HEK293 (cell line): ENCODE measurements around the gene SERPINB5.
A peak's percentile ranks its signal among the peaks of the same experiment; 100 is the strongest.

Source experiments
- CTCF ChIA-PET: fragments of 350-600 bp; formaldehyde crosslinking; extraction: SDS; loops from one replicate; lab custom pipeline; 2021; ENCODE audit warnings: antibody characterized with exemption; lab: Yijun Ruan, JAX
- POLR2A ChIA-PET: fragments of 300-600 bp; formaldehyde crosslinking; extraction: SDS; loops from one replicate; lab custom pipeline; 2020; ENCODE audit warnings: antibody characterized with exemption, inconsistent platforms; lab: Yijun Ruan, JAX
- H3K27ac ChIP-seq: fragments of 200-500 bp; sonication (Bioruptor generic); 2 replicates; pipeline ENCODE4 v1.5.1; 2014; ENCODE audit warnings: low read depth, low read length, control low read depth, inconsistent platforms; ENCODE audit errors: extremely low read depth
- H3K36me3 ChIP-seq, 2 experiments: fragments of 200-500 bp in 1 of 2; sonication (Bioruptor generic) in 1 of 2; 1 replicate in 1 of 2; 2 replicates in 1 of 2; pipeline ENCODE4 v1.5.1; 2014 to 2017; ENCODE audit warnings: inconsistent platforms in 2 of 2, low read length in 2 of 2; ENCODE audit not compliant: control insufficient read depth in 2 of 2, insufficient read depth in 1 of 2
- H3K4me1 ChIP-seq: fragments of 200-500 bp; sonication (Bioruptor generic); 2 replicates; pipeline ENCODE4 v1.5.1; 2014; ENCODE audit warnings: mild to moderate bottlenecking, low read length, inconsistent platforms; ENCODE audit not compliant: control insufficient read depth, insufficient read depth
- H3K4me3 ChIP-seq: 2 replicates; pipeline ENCODE4 v1.5.1; 2011; ENCODE audit warnings: low read depth, mild to moderate bottlenecking, control low read depth, low read length, moderate library complexity
- H3K9me3 ChIP-seq: fragments of 200-500 bp; sonication (Bioruptor generic); 2 replicates; pipeline ENCODE4 v1.5.1; 2014; ENCODE audit warnings: low read depth, low read length, inconsistent platforms; ENCODE audit not compliant: control insufficient read depth, insufficient read depth
- GFI1B ChIP-seq: fragments of 450-650 bp; formaldehyde crosslinking; IDR thresholded peaks from 2 replicates; pipeline ENCODE4 v1.5.1; 2016; ENCODE audit warnings: missing biosample characterization, missing genetic modification characterization
- OVOL3 ChIP-seq: fragments of 450-650 bp; formaldehyde crosslinking; IDR thresholded peaks from 2 replicates; pipeline ENCODE4 v1.5.1; 2016; ENCODE audit warnings: missing biosample characterization, missing genetic modification characterization
- SCRT2 ChIP-seq: fragments of 450-650 bp; formaldehyde crosslinking; IDR thresholded peaks from 2 replicates; pipeline ENCODE4 v1.5.1; 2016; ENCODE audit warnings: missing biosample characterization, missing genetic modification characterization
- YY2 ChIP-seq: fragments of 450-650 bp; formaldehyde crosslinking; IDR thresholded peaks from 2 replicates; pipeline ENCODE4 v1.5.1; 2016; ENCODE audit warnings: missing biosample characterization, missing genetic modification characterization
- ZNF175 ChIP-seq: fragments of 450-650 bp; formaldehyde crosslinking; IDR thresholded peaks from 2 replicates; pipeline ENCODE4 v1.5.1; 2016; ENCODE audit warnings: missing biosample characterization, missing genetic modification characterization
- ZNF266 ChIP-seq: fragments of 450-650 bp; formaldehyde crosslinking; IDR thresholded peaks from 2 replicates; pipeline ENCODE4 v1.5.1; 2016; ENCODE audit warnings: missing biosample characterization, missing genetic modification characterization, low read depth
- ZNF555 ChIP-seq: fragments of 450-650 bp; formaldehyde crosslinking; conservative IDR thresholded peaks from 2 replicates; pipeline ENCODE4 v1.5.1; 2017; ENCODE audit warnings: missing biosample characterization, mild to moderate bottlenecking, missing genetic modification characterization, inconsistent platforms
- ZNF610 ChIP-seq: fragments of 450-650 bp; formaldehyde crosslinking; IDR thresholded peaks from 2 replicates; pipeline ENCODE4 v1.5.1; 2016; ENCODE audit warnings: missing biosample characterization, missing genetic modification characterization, borderline replicate concordance
- ZNF629 ChIP-seq: fragments of 450-650 bp; formaldehyde crosslinking; IDR thresholded peaks from 2 replicates; pipeline ENCODE4 v1.5.1; 2017; ENCODE audit warnings: missing biosample characterization, missing genetic modification characterization
- ZNF658 ChIP-seq: fragments of 450-650 bp; formaldehyde crosslinking; IDR thresholded peaks from 2 replicates; pipeline ENCODE4; 2016; ENCODE audit warnings: missing biosample characterization, missing genetic modification characterization
- ZNF776 ChIP-seq: fragments of 450-650 bp; formaldehyde crosslinking; IDR thresholded peaks from 2 replicates; pipeline ENCODE4 v1.5.0; 2017; ENCODE audit warnings: missing biosample characterization, missing genetic modification characterization, borderline replicate concordance
- ZSCAN30 ChIP-seq: fragments of 450-650 bp; IDR thresholded peaks from 2 replicates; pipeline ENCODE4 v1.5.1; 2018; ENCODE audit warnings: missing biosample characterization, mild to moderate bottlenecking, missing genetic modification characterization, moderate library complexity
- TF ChIP-seq, protein P1 (sequence below): fragments of 450-650 bp; formaldehyde crosslinking; IDR thresholded peaks from 2 replicates; pipeline ENCODE4 v1.5.1; 2016; ENCODE audit warnings: missing biosample characterization, missing genetic modification characterization
- TF ChIP-seq, protein P2 (sequence below): fragments of 450-650 bp; formaldehyde crosslinking; IDR thresholded peaks from 2 replicates; pipeline ENCODE4 v1.5.1; 2017; ENCODE audit warnings: missing biosample characterization, missing genetic modification characterization
- TF ChIP-seq, protein P3 (sequence below): fragments of 450-650 bp; formaldehyde crosslinking; IDR thresholded peaks from 2 replicates; pipeline ENCODE4 v1.5.1; 2017; ENCODE audit warnings: missing biosample characterization, missing genetic modification characterization
- TF ChIP-seq, protein P4 (sequence below): fragments of 450-650 bp; formaldehyde crosslinking; IDR thresholded peaks from 2 replicates; pipeline ENCODE4 v1.5.1; 2016; ENCODE audit warnings: missing biosample characterization, missing genetic modification characterization, borderline replicate concordance

SERPINB5 gene

DNA sequence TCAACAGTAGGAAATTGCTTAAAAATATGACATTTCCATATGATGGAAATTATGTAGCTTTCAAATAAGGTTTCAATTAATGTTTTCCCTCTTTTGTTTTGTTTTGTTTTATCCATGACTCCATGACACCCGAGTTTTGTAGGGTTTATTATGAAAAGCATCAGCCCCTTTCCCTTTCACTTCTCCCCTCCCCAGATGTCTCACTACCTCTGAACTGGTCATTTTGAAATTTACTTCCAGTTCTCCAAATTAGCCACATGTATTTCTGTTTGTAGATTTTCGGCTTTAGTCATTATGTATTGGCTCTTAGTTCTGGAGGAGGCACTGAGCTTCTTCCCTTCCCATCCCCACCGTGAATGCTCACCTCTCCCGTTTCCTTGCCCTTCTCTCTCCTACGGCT, 35.9 kb upstream of the SERPINB5 start (continued):
- TF ChIP-seq, protein P1, sequence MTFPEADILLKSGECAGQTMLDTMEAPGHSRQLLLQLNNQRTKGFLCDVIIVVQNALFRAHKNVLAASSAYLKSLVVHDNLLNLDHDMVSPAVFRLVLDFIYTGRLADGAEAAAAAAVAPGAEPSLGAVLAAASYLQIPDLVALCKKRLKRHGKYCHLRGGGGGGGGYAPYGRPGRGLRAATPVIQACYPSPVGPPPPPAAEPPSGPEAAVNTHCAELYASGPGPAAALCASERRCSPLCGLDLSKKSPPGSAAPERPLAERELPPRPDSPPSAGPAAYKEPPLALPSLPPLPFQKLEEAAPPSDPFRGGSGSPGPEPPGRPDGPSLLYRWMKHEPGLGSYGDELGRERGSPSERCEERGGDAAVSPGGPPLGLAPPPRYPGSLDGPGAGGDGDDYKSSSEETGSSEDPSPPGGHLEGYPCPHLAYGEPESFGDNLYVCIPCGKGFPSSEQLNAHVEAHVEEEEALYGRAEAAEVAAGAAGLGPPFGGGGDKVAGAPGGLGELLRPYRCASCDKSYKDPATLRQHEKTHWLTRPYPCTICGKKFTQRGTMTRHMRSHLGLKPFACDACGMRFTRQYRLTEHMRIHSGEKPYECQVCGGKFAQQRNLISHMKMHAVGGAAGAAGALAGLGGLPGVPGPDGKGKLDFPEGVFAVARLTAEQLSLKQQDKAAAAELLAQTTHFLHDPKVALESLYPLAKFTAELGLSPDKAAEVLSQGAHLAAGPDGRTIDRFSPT, result no peak

DNA sequence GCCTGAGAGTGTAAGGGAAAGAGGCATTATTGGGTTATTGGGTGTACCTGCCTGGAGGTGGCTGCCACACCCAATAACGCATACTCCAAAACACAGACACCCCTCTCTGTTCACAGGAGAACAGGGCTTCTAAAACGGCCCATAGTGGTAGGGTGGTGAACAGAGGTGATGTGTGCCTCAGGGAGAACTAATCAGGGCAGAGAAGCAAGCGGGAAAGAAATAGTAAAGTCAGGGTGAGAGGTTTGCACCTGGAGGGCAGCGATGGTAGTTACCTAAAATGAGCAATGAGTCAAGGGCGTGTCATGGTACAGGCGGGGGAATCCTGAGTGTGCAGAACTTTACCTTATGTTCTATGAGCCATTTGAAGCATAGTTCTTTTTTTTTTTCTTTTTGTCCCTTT, 32.9 kb upstream of the SERPINB5 start:
- Histone ChIP-seq H3K9me3 (no peaks in the 10 kb centered on the region), H3K36me3 (no peaks in the 10 kb centered on the region), H3K27ac (no peak overlapping the region), H3K4me3 (no peak overlapping the region), H3K4me1 (no peaks in the 10 kb centered on the region)
- ChIA-PET POLR2A (no interaction called here), CTCF (interaction anchor here (0.6 to 1.2 kb wide), 5 partner anchors 102 to 739 kb away, joined by 3 to 4 read pairs (median 3); no protein-coding TSS in a partner anchor)
- TF ChIP-seq OVOL3 (tag by site-specific recombination) (no peak), YY2 (tag by site-specific recombination) (no peak), ZNF776 (tag by site-specific recombination) (no peak), ZSCAN30 (tag by site-specific recombination) (no peak), ZNF266 (no peak), ZNF610 (tag by site-specific recombination) (no peak)
- TF ChIP-seq, protein P2, sequence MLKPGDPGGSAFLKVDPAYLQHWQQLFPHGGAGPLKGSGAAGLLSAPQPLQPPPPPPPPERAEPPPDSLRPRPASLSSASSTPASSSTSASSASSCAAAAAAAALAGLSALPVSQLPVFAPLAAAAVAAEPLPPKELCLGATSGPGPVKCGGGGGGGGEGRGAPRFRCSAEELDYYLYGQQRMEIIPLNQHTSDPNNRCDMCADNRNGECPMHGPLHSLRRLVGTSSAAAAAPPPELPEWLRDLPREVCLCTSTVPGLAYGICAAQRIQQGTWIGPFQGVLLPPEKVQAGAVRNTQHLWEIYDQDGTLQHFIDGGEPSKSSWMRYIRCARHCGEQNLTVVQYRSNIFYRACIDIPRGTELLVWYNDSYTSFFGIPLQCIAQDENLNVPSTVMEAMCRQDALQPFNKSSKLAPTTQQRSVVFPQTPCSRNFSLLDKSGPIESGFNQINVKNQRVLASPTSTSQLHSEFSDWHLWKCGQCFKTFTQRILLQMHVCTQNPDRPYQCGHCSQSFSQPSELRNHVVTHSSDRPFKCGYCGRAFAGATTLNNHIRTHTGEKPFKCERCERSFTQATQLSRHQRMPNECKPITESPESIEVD (tag by site-specific recombination), result no peak
- TF ChIP-seq, protein P3, sequence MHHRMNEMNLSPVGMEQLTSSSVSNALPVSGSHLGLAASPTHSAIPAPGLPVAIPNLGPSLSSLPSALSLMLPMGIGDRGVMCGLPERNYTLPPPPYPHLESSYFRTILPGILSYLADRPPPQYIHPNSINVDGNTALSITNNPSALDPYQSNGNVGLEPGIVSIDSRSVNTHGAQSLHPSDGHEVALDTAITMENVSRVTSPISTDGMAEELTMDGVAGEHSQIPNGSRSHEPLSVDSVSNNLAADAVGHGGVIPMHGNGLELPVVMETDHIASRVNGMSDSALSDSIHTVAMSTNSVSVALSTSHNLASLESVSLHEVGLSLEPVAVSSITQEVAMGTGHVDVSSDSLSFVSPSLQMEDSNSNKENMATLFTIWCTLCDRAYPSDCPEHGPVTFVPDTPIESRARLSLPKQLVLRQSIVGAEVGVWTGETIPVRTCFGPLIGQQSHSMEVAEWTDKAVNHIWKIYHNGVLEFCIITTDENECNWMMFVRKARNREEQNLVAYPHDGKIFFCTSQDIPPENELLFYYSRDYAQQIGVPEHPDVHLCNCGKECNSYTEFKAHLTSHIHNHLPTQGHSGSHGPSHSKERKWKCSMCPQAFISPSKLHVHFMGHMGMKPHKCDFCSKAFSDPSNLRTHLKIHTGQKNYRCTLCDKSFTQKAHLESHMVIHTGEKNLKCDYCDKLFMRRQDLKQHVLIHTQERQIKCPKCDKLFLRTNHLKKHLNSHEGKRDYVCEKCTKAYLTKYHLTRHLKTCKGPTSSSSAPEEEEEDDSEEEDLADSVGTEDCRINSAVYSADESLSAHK (tag by site-specific recombination), result no peak

DNA sequence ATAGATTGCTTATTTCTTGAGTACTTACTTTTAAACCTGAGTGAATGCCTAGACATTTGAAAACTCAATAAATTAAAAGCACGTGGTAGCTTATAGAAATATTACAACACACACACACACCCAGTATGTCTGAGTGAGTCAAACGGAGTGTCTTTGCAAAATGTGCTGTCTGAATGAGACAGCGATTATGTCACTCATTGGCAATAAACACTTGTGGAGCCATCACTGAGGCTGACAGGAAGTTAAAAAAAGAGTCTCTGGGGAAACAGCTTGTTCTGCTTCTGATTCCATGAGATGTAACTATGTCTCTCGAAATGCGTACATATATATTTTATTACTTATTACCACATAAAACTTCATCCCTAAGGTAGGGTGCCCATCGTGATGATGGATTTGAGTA, 32.2 kb upstream of the SERPINB5 start:
- Histone ChIP-seq H3K4me3 (no peak overlapping the region), H3K9me3 (no peaks in the 10 kb centered on the region), H3K4me1 (no peaks in the 10 kb centered on the region), H3K36me3 (no peaks in the 10 kb centered on the region), H3K27ac (no peak overlapping the region)
- TF ChIP-seq ZNF175 (no peak), GFI1B (tag by site-specific recombination) (no peak), ZNF629 (no peak), ZNF555 (tag by site-specific recombination) (no peak), SCRT2 (tag by site-specific recombination) (peak; percentile 88), ZNF658 (tag by site-specific recombination) (no peak)
- TF ChIP-seq, protein P4, sequence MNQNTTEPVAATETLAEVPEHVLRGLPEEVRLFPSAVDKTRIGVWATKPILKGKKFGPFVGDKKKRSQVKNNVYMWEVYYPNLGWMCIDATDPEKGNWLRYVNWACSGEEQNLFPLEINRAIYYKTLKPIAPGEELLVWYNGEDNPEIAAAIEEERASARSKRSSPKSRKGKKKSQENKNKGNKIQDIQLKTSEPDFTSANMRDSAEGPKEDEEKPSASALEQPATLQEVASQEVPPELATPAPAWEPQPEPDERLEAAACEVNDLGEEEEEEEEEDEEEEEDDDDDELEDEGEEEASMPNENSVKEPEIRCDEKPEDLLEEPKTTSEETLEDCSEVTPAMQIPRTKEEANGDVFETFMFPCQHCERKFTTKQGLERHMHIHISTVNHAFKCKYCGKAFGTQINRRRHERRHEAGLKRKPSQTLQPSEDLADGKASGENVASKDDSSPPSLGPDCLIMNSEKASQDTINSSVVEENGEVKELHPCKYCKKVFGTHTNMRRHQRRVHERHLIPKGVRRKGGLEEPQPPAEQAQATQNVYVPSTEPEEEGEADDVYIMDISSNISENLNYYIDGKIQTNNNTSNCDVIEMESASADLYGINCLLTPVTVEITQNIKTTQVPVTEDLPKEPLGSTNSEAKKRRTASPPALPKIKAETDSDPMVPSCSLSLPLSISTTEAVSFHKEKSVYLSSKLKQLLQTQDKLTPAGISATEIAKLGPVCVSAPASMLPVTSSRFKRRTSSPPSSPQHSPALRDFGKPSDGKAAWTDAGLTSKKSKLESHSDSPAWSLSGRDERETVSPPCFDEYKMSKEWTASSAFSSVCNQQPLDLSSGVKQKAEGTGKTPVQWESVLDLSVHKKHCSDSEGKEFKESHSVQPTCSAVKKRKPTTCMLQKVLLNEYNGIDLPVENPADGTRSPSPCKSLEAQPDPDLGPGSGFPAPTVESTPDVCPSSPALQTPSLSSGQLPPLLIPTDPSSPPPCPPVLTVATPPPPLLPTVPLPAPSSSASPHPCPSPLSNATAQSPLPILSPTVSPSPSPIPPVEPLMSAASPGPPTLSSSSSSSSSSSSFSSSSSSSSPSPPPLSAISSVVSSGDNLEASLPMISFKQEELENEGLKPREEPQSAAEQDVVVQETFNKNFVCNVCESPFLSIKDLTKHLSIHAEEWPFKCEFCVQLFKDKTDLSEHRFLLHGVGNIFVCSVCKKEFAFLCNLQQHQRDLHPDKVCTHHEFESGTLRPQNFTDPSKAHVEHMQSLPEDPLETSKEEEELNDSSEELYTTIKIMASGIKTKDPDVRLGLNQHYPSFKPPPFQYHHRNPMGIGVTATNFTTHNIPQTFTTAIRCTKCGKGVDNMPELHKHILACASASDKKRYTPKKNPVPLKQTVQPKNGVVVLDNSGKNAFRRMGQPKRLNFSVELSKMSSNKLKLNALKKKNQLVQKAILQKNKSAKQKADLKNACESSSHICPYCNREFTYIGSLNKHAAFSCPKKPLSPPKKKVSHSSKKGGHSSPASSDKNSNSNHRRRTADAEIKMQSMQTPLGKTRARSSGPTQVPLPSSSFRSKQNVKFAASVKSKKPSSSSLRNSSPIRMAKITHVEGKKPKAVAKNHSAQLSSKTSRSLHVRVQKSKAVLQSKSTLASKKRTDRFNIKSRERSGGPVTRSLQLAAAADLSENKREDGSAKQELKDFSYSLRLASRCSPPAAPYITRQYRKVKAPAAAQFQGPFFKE (tag by site-specific recombination), result no peak
- ChIA-PET POLR2A (no interaction called here), CTCF (interaction anchor here (0.6 to 1.3 kb wide), 10 partner anchors 28 to 740 kb away, joined by 3 to 5 read pairs (median 3); no protein-coding TSS in a partner anchor)
